GM19025 (cell line): ENCODE data around the gene TRAF1.

Source experiments
- ATAC-seq: cut with Tn5 transposase; IDR thresholded peaks from one replicate; pipeline ENCODE4 v1.9.1; 2021; ENCODE audit warnings: mild to moderate bottlenecking, low read depth, moderate library complexity; ENCODE audit not compliant: unreplicated experiment

Gene TRAF1

DNA sequence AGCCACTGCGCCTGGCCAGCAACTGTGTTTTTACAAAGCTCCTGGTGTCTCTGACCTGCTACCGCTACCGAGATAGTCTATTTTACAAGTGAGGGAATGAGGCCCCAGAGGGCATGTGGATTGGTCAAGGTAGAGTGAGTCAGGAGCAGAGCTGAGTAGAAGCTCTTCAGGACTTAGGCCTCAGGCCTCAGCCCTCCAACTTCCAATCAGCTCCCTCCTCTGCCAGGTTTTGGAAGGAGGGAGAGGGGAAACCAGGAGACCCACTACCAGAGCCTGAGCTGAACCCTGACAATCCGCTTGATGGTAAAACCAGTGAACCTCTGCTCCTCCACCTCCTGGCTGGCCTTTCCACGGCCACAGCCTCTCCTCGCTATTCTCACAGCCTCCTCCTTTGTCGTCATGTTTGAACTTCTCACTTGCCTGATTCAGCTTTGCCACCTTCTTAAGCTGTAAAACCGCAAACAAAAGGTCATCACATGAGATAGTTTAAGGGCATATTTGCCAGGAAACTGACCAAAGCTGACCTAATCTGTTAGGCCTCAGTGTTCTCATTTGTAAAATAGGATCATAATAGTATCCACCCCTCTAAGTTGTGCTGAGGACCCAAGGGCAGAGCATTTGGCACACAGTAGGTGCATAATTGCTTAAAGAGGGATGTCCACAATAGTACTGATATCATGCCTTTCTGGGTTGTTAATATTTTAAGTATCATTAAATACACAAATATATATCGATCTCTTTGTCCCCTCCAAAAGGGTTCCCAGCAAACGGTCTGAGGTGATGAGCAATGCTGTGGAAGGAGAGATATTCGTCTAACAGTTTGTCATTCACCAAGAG is 1.7 kb downstream of the TRAF1 start:
- no peak for ATAC-seq

DNA sequence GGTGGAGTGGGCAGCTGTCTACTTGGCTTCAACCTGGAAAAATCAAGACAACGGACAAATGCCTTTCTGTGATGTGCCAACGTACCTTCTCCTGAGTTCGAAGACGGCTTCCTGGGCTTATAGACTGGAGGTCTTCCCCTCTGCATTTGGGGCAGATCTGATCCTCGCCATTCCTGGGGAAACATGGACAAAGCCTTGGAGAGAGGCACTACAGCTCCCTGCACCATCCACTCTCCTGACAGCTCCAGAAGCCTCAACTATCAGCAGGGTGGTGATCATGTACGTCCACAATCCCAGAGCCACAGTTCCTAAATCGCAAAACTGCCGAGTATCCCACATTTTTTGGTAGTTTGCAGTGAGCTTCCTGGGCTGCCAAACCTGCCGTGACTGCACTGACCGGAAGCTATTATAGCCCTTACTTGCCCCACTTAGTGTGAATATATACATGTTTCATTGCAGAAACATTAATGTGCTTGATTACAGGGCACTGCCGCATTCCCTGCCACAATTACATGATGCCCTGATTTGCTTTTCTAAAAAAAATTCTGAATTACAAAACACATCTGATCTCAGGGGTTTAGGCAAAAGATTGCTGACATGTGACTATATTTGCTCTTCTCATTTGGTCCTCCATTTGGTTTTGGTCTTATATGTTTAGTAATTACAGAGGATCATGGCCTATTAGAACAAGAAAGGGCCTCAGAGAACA is 2.8 kb downstream of the TRAF1 start:
- no peak for ATAC-seq

DNA sequence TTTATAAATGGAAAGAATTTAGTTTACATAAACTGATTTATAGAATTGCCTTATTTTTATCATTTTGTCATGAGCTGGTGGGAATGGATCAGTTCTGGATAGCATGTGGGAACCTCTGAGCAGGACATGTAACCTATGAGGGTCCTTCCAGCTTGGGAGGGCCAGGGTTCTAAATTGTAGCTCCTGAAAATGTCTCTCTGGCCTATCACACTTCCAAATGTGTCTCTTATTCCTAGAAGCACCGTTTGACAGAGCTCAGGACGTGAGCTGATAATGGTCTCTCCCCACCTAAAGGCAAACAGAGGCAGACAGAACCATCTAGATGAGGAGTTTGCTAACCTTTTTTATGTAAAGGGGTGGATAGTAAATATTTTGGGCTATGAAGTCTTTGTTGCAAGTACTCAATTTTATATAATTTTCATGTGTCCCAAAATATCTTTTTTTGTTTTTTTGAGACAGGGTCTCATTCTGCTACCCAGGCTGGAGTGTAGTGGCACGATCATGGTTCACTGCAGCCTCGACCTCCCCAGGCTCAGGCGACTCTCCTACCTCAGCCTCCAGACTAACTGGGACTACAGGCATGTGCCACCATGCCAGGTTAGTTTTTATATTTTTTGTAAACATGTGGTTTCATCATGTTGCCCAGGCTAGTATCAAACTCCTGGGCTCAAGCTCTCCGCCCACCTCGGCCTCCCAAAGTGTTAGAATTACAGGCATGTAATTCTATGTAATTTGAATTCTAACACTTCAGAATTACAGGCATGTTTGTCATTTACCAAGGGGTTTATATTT is 4.0 kb downstream of the TRAF1 start:
- ATAC-seq: no peak

DNA sequence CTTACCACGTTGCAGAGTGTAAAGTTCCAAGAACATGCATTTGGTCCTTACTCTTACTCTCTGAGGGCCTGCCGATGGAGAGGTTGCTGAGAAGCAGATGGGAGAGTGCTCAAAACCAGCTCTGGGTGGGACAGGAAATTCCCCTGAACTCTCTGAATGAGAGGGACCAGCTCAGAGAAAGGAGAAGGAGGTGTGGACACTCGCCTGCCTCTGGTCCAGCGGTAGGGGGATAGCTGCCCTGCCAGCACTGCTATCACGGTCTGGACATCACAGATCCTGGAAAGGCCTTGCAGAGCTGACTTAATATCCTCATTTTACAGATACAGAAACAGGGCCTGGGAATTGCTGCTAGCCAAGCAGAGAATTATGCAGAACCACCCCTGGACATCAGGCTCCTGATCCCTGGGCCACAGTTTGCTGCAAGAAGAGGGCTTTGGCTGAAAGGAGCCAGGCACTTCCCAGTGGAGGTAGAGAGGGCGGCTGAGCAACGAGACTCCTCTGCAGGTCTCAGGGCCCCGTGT is 4.9 kb downstream of the TRAF1 start:
- ATAC-seq: no peak

DNA sequence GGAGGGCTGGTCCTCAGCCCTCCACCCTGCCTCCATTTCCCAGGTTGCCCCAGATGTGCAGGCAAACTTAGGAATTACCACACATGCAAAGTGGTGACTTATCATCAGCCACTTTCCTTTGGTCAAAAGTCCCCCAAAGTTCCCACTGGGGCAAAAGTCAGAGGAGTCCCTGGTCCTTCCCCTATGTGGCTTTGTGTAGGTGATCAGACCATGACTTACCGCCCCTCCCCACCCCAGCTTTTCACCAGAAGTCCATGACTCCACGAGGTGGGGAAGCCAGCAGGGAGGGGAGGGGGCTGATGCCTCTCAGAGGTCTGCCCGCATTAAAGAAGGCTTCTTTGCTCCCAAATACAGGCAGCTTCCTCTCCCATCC is 5.8 kb downstream of the TRAF1 start:
- no peak for ATAC-seq

DNA sequence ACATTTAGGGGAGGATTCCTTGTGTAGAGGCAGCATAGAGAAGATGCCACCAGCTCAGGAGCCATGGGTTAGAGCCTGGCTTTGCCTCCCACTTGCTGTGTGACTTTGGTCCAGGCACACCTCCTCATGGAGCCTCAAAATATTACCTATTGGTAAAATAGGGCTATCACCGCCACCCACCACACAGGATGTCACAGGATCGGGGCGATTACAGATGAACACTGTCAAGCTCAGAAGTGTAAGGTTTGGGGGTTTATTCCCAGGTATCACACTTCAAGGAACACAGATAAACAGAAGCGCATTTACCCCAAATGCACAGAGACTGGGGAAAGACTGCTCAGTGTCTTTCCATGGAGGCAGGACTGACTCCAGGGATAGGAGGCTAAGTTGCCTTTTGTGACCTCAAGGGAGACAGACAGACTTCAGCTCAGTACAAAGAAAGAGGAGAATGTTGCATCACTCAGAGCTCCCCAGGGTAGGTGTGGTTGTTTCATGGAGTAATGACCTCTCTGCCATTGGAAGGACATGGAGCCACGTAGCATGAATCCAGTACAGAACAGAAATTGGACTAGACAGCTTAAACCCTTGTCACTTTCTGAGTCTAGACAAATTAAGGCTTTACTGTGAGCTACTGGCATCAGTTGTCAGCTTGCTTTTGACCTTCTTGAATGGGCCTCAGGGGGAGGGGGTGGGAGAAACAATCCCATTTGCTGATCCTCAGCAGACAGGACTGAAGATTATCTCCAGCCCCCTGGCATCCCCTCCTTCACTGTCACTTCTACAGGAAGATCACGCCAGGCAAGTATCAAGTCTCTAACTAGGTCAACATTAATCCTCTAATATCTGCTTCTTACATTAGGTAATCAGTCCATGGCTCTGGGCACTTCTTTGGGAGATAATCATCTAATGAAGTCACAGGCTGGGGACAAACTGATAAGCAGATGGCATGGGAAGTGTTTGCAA is 6.5 kb downstream of the TRAF1 start:
- ATAC-seq: no peak

DNA sequence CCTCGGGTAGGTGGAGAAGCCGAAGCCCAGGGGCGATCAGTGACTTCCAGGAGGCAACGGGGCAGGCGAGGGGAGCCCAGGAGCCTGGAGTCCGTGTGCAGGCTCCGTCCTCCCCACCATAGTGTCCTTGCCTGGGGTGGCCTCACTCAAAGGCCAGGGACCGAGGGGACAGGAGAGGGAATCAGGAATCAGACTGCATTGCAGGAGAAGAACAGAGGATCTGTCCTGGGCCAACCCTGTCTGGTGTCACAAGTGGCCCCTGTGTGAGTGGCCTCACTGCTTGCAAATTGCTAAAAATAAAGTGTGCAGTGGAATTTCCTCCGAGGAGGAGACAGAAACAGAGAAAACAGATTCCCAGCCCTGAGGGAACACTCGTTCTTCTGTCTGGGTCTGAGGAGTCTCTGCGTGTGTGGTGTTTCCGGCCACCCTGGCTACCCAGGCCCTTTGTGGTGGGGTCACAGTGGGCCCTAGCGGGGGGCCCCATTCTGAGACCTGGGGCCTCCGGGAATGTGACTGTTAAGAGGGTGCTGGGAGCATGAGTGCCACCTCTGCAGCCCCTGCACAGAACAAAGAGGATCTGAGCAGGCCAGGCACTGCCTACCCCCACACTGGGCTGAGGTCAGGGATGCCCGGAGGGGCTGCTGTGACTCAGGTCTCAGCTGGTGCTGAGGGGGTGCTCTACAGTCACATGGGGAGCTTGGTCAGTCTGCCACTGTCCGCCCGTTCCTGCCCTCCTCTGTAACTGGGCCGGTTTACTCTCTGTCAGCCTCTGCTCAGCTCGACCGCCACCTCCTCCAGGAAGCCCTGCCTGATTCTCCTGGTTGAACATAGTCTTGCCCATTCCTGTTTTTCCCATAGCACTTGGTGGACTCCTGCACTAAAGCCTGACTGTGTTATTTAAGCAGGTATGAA is 7.4 kb downstream of the TRAF1 start:
- ATAC-seq: no peak

DNA sequence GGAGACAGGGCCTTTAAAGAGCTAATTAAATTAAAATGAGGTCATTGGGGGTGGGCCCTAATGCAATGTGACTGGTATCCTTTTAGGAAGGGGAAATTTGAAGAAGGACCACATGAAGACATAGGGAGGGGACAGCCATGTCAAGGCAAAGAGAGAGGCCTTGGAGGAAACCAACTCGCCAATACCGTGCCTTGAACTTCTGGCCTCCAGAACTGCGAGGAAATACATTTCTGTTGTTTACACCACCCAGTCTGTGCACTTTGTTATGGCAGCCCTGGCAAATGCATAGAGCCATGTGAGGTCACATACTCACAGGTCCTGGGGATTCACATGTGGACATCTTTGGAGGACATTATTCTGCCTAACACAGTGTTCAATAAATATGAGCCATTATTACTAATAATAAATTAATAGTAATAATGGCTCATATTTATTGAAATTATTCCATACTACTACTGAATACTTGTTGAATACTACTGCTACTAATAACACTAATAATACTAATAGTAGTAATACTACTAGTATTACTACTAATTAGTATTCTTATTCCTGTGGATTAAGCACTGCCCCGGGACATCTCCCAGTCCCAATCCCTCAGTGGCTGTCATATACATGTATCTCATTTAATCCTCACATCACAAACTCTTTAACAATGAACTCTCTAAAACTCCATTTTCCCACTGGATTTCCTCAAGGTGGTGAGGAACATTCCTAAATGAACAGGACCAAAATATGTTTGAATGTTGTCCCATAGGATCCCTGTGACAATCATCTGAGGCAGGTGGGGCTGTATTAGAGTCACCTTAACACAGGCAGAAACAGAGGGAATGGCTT is 8.4 kb downstream of the TRAF1 start:
- ATAC-seq: no peak

DNA sequence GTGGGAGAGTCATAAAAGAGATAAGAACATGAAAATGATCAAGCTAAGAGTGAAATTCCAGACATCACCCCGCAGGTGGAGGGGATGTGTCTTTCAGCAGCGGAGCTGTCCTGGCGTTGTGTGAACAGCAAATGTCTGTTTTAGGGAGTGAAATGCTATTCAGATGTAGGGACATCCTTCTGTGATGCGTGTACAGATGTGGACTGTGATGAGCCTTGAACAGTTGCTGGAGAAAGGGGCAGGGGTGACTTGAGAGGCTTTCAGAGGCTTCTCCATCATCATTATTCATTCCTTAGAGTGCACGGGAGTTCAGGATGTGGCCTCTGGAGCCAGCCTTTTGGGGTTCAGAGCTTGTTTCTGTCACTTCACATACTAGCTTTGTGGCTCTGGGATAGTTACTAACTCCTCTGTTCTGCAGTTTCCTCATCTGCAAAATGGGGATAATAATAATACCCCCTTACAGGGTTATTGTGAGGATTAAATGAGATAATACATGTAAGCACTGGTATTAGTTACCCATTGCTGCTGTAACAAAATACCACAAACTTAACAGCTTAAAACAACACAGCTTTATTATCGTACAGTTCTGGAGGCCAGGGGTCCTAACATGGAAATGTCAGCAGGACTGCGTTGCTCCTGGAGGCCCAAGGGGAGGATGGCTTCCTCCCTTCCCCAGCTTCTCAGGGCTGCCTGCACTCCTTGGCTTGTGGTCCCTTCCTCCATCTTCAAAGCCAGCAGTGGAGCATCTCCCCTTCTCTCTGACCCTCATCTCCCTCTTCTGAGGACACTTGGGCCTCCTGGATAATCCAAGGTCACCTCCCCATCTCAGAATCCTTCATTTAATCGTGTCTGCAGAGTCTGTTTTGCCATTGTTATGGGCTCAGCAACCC is 9.4 kb downstream of the TRAF1 start:
- no peak for ATAC-seq

DNA sequence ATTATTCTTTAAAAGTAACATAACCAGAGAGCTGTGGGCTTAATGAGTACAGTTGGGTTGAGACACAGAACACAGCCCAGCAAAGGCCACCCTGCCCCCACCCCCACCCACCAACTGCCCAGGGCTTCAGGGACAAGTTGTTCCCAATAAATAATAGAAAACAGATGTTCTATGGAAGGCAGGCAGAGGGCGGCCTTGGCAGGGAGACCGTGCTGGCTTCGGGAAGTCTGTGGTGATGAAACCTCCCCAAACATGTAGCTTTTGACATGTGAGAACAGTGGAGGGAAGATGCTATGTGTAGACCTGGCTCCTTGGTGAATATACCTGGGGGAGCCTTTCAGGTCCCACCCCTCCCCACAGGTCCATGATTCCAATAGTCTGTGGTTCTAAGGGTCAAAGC is 10.0 kb downstream of the TRAF1 start:
- no peak for ATAC-seq

DNA sequence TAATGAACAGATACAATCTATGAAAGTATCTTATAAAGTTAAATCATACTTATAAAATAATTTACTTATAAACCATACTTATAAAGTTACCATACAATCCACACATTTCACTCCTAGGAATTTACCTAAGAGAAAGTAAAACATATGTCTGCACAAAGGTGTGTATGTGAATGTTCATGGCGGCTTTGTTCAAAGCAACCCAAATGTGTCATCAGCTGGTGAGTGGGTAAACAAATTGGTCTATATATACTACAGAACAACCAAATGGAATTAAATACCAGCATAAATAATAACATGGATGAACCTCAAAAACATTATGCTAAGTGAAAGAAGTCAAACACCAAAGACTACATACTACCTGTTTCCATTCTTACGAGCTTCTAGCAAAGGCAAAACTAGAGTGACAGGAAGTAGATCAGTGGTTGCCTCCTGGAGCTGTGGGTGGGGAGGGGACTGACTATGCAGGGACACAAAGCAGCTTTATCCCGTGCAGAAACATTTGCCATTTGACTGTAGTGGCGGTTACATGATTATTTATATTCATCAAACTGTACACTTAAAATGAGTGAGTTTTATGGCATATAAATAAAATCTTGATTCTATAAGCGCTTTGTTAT is 10.6 kb downstream of the TRAF1 start:
- no peak for ATAC-seq

DNA sequence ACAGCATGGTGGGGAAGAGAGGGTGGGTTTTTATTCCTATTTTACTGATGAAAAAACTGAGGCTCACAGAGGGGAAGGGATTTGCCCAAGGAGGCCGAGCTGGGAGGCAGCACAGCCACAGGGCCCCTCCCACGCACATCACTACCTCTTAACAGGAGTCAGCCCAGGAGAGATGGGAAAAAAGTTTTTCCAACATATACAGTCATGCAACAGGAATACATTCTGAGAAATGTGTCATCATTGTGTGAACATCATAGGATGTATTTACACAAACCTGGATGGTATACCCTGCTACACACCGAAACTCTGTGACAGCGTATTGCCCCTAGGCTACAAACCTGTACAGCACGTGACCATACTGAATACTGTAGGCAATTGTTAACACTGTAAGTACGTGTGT is 11.6 kb downstream of the TRAF1 start:
- ATAC-seq: no peak

DNA sequence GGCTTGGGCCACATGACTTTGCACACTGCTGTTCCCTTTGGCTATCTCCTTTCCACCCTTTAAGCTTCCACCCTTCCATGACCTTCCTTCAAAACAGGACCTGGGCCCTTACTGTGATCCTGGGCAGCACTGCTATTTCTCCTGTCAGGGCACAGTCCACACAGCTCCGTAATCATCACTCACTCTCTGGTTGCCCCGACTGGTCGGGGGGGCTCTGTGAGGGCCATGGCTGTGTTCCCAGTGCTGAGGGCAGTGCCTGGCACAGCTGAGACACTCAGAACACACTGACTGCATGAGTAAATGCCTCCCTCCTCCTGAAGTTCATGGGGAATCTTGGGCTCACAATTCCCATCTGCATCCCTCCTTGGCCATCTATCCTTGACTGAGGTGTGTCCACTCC is 12.2 kb downstream of the TRAF1 start:
- ATAC-seq: no peak

DNA sequence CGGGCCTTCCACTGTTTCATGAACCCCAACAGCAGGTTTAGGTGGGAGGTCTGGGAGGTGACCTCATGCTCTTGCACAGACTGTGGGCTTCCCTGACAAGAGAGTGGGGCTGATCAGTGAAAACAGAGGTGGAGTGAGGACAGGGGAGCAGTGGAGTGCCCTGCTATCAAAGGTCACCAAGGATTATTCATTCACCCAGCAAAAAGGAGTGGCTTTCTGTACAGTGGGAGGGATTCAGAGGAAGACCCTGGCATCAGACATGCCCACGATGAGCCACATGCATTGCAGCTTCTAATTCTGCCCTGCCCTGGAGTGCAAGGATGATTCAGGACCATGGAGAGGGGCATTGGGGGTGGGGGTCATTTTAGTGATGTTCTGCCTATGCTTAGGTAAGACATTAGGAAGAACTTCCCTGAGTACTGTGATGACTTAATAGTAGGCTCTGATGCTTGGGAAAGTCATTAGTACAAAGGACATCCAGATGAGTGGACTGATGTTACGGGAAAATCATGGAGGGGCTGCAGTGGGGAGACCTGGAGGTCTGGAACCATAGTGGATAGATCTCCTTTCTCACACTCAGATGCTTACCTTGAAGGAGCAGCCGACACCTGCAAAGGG is 12.8 kb downstream of the TRAF1 start:
- ATAC-seq: no peak

DNA sequence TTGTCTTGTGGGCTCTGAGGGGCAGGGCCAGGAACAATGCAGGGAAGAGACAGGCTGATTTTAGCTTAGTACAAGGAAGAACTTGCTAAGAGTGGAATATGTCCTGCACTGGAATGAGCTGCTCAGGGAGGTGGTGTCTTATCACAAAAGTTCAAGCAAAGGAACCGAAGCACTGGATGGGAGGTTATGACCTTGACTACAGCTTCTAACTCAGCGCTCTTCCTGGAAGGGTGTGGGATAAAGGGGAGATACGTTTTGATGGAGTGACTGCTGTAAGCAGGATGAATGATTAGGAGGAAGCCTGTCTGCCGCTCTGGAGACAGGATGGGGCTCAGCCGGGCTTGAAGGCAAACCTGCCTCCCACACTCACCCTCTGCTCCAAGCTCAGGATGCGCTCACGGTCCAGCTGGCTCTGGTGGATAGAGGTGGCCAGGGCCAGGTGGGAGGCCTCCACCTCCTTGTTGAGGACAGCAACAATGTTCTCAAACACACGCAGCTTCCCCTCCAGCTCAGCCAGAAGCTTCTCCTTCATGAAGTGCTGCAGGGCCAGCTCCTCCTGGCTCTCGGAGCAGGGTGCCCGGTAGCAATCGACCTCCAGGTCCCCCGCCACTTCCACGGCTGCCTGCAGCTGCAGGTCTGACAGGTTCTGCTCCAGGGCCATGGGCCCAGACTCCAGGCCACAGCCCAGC is 13.5 kb downstream of the TRAF1 start:
- no peak for ATAC-seq
